HK-2 (cell line): Measurements from ENCODE around the gene PCDHGA1.

ENCODE experiments used
- DNase-seq: peaks from one replicate; pipeline ENCODE4 v3.0.0-alpha.2; 2018; ENCODE audit not compliant: unreplicated experiment

The PCDHGA1 gene

DNA sequence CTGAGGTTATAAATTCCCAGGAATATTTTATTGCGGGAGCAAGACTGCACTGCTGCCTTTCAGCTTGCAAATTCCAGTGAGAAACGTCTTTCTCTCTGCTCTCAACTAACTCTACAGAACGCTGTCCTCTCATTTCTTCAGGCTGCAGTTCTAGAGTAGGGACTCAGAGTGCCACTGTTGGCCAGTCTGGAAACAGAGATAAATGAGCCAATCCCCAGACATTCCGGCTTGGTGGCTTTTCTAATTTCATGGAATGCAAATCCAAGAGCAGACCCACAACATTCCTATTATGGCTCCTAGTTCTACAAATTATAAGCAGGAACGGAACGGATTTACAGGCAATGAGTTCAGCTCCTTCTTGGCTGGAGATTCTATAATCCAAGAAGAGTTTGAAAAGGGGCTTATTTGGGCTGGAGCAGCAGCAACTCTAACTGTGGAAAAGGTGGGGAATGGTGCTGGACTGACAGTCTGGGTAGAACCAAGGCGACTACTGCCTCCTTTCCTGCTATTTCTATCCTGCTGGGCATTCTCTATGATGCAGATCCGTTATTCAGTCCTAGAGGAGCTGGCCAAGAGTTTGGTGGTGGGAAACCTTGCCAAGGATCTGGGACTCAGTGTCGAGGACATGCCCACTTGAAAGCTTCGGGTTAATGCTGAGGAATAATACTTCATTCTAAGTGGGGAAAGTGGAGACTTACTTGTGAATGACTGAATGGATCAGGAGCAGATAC, 109.3 kb downstream of the PCDHGA1 start:
- DNase-seq: no peak

DNA sequence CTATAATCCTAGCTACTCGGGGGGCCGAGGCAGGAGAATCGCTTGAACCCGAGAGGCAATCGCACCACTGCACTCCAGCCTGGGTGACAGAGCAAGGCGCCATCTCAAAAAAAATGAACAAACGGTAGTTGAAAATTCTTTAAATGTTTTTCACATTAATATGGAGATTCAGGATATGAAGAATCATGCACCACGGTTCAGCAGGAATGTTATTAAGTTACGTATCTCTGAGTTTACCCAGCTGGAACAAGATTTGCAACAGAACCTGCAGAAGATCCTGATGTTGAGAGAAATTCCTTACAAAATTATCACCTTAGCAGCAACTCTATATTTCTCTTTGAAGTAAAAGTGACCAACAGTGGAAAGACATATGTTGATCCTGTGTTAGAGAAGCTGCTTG, 110.0 kb downstream of the PCDHGA1 start:
- no peak for DNase-seq

DNA sequence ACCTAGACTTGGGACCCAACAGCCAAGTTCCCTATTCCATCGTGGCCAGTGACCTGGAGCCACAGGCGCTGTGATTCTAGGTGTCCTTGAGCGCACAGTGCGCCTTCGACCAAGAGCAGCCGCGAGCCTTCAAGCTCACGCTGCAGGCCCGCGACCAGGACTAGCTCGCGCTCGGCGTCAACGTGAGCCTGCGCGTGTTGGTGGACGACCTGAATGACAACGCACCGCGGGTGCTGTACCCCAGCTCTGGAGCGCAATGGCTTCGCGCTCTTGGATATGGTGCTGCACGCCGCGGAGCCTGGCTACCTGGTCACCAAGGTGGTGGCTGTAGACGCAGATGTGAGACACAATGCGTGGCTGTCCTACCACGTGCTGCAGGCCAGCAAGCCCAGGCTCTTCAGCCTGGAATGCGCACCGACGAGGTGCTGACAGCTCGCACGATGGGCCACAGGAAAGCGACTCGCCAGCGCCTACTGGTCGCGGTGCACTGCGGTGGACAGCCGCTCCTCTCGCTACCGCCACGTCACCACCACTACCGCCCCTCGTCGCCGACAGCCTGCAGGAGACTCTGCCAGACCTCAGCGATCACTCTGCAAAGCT, 111.4 kb downstream of the PCDHGA1 start:
- DNase-seq: no peak

DNA sequence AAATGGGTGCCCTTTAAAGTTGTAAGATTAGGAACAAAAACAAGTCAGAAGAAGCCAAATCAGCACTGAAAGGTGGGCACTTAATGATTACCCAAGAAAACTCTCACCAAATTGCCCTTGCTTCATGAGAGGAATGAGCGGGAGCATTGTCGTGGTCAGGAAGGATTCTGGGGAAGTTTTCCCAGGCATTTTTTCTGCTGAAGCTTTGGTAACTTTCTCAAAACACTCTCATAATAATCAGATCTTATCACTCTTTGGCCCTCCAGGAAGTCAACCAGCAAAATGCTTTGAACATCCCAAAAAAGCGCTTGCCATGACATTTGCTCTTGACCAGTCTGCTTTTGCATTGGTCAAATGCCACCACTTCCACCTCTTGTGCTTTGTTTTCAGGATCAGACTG, 135.0 kb downstream of the PCDHGA1 start:
- no peak for DNase-seq

DNA sequence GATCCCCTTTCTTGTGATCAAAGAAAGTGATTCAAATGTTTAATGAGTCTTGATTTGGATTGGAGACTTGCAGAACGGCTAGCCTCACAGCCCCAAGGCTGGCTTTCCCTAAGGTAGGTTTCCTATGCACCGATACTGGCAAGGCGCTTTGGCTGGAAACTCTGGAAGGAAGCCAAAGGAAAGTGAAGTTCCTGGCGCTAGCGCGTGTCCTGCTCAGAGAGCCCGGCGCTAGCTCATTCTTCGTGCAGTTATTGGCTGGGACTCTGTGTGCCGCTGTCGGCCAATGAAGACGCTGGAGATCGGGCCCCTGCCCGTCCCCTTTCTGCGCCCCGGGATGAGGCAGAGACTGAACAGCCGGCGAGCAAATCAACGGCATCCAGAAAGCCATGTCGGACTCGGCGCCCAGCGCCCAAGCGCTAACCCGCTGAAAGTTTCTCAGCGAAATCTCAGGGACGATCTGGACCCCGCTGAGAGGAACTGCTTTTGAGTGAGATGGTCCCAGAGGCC, 145.4 kb downstream of the PCDHGA1 start, which contains the start of gene PCDHGC3:
TSS of gene PCDHGC3 (plus strand) at position 342 of the 507 bp plus-strand sequence. CDS start at position 493, 151 bp downstream.
- peak; percentile 86 for DNase-seq

DNA sequence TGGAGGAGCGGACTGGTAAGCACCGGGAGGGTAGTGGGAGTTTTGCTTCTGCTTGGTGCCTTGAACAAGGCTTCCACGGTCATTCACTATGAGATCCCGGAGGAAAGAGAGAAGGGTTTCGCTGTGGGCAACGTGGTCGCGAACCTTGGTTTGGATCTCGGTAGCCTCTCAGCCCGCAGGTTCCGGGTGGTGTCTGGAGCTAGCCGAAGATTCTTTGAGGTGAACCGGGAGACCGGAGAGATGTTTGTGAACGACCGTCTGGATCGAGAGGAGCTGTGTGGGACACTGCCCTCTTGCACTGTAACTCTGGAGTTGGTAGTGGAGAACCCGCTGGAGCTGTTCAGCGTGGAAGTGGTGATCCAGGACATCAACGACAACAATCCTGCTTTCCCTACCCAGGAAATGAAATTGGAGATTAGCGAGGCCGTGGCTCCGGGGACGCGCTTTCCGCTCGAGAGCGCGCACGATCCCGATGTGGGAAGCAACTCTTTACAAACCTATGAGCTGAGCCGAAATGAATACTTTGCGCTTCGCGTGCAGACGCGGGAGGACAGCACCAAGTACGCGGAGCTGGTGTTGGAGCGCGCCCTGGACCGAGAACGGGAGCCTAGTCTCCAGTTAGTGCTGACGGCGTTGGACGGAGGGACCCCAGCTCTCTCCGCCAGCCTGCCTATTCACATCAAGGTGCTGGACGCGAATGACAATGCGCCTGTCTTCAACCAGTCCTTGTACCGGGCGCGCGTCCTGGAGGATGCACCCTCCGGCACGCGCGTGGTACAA, 146.0 kb downstream of the PCDHGA1 start:
- DNase-seq: peak; percentile 33

DNA sequence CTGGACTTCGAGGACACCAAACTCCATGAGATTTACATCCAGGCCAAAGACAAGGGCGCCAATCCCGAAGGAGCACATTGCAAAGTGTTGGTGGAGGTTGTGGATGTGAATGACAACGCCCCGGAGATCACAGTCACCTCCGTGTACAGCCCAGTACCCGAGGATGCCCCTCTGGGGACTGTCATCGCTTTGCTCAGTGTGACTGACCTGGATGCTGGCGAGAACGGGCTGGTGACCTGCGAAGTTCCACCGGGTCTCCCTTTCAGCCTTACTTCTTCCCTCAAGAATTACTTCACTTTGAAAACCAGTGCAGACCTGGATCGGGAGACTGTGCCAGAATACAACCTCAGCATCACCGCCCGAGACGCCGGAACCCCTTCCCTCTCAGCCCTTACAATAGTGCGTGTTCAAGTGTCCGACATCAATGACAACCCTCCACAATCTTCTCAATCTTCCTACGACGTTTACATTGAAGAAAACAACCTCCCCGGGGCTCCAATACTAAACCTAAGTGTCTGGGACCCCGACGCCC, 146.8 kb downstream of the PCDHGA1 start:
- no peak for DNase-seq

DNA sequence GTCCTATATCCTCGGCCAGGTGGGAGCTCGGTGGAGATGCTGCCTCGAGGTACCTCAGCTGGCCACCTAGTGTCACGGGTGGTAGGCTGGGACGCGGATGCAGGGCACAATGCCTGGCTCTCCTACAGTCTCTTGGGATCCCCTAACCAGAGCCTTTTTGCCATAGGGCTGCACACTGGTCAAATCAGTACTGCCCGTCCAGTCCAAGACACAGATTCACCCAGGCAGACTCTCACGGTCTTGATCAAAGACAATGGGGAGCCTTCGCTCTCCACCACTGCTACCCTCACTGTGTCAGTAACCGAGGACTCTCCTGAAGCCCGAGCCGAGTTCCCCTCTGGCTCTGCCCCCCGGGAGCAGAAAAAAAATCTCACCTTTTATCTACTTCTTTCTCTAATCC, 147.5 kb downstream of the PCDHGA1 start:
- no peak for DNase-seq

DNA sequence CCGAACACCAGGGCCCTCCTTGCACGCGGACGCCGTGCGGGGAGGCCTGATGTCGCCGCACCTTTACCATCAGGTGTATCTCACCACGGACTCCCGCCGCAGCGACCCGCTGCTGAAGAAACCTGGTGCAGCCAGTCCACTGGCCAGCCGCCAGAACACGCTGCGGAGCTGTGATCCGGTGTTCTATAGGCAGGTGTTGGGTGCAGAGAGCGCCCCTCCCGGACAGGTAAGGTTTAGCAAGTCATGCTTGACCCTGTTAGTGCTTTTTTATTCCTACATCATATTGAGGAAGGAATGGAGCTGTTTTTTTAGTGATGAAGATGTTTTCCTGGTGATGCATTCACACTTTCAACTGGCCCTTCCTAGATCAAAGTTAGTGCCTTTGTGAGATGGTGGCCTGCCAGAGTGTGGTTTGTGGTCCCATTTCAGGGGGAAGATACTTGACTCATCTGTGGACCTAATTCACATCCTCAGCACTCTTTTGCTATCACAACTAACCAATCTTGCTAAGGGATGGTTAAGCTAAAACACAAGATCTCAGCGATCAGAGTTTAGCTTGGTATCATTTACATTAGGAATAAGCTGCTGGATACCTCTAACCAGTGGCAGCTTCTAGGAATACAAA, 148.1 kb downstream of the PCDHGA1 start:
- DNase-seq: no peak

DNA sequence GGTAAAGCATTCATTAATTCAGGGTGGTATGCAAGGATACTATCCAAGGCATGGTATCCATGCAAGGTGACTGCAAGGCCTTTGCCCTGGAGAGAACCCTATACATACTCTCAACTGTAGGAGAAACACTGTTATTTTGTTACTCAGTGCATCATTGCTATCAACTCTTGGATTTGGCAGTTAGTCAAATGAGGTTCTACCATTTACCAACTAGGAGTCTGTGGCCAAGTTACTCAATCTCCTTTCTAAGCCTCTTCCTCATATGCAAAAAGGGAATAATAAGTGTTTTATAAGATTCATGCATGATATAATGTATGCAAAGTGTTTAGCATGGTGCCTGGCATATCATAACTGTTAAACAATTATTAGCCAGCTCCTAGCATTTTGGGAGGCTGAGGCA, 149.5 kb downstream of the PCDHGA1 start:
- DNase-seq: no peak

DNA sequence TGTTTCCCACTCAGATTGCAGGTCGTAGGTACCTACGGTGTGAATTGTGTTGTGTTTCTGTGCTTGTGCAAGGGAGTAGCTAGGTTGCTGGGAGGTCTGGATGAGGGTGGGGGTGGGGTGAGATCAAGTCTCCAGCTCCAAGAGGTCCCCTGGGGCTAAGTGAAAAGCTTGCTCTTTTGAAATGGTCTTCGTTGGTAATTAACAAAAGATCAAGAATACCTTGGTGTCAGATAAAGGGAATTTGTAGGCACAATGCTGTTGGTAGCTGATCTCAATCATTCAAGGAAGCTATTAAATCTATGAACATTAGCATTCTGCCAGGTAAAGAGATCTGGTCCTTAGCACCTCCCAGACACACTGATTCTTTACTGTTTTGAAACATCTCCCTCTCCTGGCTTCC, 153.6 kb downstream of the PCDHGA1 start:
- DNase-seq: no peak

DNA sequence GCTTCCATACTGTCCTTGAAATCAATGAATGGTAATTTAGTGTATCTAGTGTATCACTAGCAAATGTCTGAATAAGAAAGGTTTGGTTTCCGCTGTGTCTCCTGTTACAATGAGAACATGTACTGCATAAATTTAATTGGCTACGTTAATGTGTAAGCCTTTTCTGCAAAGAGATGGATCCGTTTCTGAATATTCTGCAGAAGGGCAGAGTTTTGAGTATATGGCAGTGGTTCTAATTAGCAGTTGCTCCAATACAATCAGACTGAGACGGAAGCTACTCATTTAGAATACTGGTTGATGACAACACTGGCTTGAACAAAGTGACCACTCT, 154.0 kb downstream of the PCDHGA1 start:
- no peak for DNase-seq

DNA sequence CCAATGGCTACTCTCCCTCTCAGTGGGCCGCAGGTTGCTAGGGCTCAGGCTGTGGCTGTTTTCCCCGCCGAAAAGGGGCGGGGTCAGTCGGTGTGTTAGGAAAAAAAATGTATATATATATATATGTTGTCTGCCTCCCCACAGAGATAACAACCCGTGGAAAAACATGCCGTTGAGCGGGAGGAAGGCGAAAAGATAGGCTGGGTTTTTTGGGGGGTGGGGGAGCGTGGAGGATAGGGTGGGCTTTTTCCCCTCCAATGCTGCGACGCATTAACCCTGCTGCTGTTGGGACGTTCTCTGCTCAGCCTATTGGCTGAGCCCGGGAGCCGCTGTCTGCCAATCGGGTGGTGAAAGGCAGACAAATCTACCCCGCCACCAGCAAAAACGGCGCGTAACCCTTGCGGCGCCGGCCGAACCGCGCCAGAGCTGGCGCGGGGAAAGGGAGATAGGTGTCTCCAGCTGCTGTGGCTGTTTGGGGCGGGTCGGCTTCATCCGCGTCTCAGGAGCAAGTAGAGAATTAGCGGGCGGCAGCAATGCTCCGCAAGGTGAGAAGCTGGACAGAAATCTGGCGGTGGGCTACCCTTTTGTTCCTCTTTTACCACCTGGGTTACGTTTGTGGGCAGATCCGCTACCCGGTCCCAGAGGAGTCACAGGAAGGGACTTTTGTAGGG, 154.5 kb downstream of the PCDHGA1 start, which contains the start of gene PCDHGC4:
TSS of gene PCDHGC4 (plus strand) at position 390 of the 671 bp plus-strand sequence. CDS start at position 534, 144 bp downstream.
- DNase-seq: no peak

DNA sequence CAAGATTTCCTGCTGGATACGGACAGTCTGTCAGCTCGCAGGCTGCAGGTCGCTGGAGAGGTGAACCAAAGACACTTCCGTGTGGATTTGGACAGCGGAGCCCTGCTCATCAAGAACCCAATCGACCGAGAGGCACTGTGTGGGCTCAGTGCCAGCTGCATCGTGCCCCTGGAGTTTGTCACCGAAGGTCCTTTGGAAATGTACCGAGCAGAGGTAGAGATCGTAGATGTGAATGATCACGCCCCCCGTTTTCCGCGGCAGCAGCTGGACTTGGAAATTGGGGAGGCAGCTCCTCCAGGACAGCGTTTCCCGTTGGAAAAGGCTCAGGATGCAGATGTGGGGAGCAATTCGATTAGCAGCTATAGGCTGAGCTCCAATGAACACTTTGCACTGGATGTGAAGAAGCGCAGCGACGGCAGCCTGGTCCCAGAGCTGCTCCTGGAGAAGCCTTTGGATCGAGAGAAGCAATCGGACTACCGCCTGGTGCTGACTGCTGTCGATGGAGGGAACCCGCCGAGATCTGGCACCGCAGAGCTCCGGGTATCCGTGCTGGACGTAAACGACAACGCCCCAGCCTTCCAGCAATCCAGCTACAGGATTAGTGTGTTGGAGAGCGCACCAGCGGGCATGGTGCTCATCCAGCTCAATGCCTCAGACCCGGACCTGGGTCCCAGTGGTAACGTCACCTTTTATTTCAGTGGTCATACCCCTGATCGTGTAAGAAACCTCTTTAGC, 155.2 kb downstream of the PCDHGA1 start:
- DNase-seq: no peak

DNA sequence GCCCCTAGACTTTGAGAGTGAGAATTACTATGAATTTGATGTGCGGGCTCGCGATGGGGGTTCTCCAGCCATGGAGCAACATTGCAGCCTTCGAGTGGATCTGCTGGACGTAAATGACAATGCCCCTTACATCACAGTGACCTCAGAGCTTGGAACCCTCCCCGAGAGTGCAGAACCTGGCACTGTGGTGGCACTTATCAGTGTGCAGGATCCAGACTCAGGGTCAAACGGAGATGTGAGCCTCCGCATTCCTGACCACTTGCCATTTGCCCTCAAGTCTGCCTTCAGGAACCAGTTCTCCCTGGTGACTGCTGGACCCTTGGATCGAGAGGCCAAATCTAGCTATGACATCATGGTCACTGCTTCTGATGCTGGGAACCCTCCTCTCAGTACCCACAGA, 155.8 kb downstream of the PCDHGA1 start:
- DNase-seq: no peak

DNA sequence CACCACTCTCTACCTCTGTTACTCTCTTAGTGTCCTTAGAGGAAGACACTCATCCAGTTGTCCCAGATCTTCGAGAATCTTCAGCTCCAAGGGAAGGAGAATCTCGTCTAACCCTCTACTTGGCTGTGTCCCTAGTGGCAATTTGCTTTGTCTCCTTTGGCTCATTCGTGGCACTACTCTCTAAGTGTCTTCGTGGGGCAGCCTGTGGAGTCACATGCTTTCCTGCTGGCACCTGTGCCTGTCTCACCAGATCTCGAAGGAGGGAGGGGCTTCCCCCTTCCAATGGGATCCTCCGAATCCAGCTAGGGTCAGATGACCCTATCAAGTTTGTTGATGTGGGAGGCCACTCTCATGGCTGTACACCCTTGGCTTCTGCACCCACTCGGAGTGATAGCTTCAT, 156.8 kb downstream of the PCDHGA1 start:
- DNase-seq: no peak

DNA sequence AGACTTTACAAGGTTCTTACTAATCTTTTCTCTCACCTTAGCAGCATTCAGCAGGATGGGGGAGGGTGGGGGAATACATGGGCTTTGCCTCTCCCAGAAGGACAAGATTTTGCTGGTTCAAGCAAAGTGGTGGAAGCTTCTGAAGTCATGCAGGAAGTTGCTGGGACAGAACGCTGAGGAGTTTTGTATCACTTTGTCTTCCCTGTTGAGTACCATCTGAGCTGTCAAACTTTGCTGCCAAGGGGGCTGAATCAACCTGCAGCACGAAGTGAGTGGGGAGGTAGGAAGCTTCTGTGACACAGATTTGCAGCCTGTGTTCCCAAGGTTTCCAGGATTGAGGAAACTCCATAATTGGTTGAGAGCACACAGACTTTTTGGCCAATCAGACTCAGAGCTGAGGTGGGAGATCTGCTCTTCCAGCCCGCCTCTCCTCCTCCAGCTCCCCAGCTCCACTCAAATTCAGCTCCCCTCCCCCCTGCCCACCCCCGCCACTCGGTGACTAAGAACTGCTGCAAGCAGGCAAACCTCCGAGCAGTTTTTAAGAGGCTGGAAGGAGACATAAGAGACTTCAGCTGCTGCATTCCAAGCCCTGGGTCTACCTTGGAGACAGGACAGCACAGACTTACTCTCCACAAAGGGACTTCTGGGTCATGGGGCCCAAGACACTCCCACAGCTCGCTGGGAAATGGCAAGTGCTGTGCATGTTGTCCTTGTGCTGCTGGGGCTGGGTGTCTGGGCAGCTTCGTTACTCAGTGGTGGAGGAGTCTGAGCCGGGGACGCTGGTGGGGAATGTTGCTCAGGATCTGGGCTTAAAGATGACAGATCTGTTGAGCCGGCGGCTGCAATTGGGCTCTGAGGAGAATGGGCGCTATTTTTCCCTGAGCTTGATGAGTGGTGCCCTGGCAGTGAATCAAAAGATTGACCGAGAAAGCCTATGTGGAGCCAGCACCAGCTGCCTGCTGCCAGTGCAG, 158.6 kb downstream of the PCDHGA1 start, which contains the start of gene PCDHGC5:
TSS of gene PCDHGC5 (plus strand) at position 491 of the 971 bp plus-strand sequence. CDS start at position 651, 160 bp downstream.
- DNase-seq: peak; percentile 28

DNA sequence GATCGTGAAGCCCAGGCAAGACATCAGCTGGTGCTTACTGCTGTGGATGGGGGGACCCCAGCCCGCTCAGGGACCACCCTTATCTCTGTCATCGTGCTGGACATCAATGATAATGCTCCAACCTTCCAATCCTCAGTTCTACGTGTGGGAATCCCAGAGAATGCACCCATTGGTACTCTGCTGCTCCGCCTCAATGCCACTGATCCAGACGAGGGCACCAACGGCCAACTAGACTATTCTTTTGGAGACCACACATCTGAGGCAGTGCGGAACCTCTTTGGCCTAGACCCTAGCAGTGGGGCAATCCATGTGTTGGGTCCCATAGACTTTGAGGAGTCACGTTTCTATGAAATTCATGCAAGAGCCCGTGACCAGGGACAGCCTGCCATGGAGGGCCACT, 159.5 kb downstream of the PCDHGA1 start:
- DNase-seq: no peak

DNA sequence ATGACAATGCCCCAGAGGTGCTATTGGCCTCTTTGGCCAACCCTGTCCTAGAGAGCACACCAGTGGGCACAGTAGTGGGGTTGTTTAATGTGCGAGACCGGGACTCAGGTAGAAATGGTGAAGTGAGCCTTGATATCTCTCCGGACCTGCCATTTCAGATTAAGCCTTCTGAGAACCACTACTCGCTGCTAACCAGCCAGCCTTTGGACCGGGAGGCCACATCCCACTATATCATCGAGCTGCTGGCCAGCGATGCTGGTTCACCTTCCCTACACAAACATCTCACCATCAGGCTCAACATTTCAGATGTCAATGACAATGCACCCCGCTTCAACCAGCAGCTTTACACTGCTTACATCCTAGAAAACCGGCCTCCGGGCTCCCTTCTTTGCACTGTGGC, 160.0 kb downstream of the PCDHGA1 start:
- no peak for DNase-seq
